ENCODE data around the gene ZNF598.

DNA sequence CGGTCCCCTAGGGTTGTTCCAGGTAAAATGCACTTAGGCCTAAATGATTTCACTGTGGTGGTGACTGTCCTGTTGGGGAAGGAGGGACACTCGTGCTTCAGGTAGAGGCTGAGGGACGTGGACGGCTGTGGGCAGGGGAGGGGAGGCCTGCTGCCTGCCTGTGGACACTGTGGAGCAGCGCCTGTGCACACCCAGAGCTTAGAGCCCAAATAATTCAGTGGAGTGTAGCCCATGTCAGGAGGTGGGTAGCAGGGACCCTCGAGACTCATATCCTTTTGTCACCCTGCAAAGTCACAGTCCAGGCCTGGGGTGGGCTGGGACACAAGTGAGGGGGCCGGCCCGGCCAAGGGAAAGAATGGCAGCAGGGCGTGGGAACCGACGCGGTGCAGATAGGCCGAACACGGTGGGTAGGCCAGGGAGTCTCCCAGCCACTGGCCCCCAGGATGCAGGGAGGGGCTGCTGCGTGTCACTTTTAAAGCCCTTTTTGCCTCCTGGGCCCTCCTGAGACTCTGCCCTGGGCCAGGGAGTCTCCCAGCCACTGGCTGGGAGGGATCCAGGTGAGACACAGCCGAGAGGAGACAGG lies 16.3 kb upstream of the ZNF598 start:
- no peak for TF ChIP-seq EZH2 (IDR thresholded peaks at IDR 0.05; ENCODE audit: low read length, unreplicated experiment)
- TF ChIP-seq, protein P1, sequence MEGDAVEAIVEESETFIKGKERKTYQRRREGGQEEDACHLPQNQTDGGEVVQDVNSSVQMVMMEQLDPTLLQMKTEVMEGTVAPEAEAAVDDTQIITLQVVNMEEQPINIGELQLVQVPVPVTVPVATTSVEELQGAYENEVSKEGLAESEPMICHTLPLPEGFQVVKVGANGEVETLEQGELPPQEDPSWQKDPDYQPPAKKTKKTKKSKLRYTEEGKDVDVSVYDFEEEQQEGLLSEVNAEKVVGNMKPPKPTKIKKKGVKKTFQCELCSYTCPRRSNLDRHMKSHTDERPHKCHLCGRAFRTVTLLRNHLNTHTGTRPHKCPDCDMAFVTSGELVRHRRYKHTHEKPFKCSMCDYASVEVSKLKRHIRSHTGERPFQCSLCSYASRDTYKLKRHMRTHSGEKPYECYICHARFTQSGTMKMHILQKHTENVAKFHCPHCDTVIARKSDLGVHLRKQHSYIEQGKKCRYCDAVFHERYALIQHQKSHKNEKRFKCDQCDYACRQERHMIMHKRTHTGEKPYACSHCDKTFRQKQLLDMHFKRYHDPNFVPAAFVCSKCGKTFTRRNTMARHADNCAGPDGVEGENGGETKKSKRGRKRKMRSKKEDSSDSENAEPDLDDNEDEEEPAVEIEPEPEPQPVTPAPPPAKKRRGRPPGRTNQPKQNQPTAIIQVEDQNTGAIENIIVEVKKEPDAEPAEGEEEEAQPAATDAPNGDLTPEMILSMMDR (conservative IDR thresholded peaks at IDR 0.05; ENCODE audit: low read depth, low read length), result no peak
- TF ChIP-seq EZH2phosphoT487 (IDR thresholded peaks at IDR 0.05; ENCODE audit: borderline replicate concordance, low read length), result no peak

Data from PC-3 (cell line).